Gastroesophageal sphincter (tissue), 4 donors: Measurements from ENCODE around the gene ITGA7. TPM values are rescaled to one million over a fixed set of nuclear protein-coding genes. Genes with fewer than 3 reads are reported as not detected.

Experiments
- ATAC-seq: fragments of 150-250 bp; one replicate; pipeline ENCODE4 v1.9.1; 2016; ENCODE audit warnings: mild to moderate bottlenecking, moderate library complexity
- H3K27ac ChIP-seq, 4 donors: fragments of 200-600 bp; sonication (generic) in 3 of 4; 1 replicate in 3 of 4; 2 replicates in 1 of 4; pipeline ENCODE4 v1.5.1; 2016 to 2019
- H3K27me3 ChIP-seq: fragments of 200-600 bp; sonication (generic); one replicate; pipeline ENCODE4 v1.5.1; 2019
- H3K36me3 ChIP-seq, 2 donors: fragments of 200-600 bp; sonication (generic); one replicate each; pipeline ENCODE4 v1.5.1; 2019; ENCODE audit warnings: control low read depth in 1 of 2
- H3K4me1 ChIP-seq, 3 donors: fragments of 200-600 bp; sonication (generic); 1 replicate in 2 of 3; 2 replicates in 1 of 3; pipeline ENCODE4 v1.5.1; 2016 to 2019; ENCODE audit warnings: control low read depth in 2 of 3
- H3K4me3 ChIP-seq, 2 donors: fragments of 200-600 bp; sonication (generic); one replicate each; pipeline ENCODE4 v1.5.1; 2019; ENCODE audit warnings: mild to moderate bottlenecking in 1 of 2, moderate library complexity in 1 of 2
- H3K9me3 ChIP-seq, 3 donors: fragments of 200-600 bp; sonication (generic); one replicate each; pipeline ENCODE4 v1.5.1; 2017 to 2019; ENCODE audit warnings: control low read depth in 2 of 3
- EP300 ChIP-seq: sonication (generic); formaldehyde crosslinking; IDR thresholded peaks from one replicate; pipeline ENCODE4 v1.6.1; 2017; ENCODE audit warnings: antibody characterized with exemption, mild to moderate bottlenecking
- POLR2A ChIP-seq, 2 donors: fragments of 450-650 bp; IDR thresholded peaks; one replicate each; pipeline ENCODE4 v1.6.1; 2017; ENCODE audit warnings: antibody characterized with exemption in 2 of 2, mild to moderate bottlenecking in 2 of 2, moderate library complexity in 1 of 2
- POLR2AphosphoS5 ChIP-seq: sonication (generic); formaldehyde crosslinking; IDR thresholded peaks from one replicate; pipeline ENCODE4 v1.6.1; 2017; ENCODE audit warnings: antibody characterized with exemption
- WGBS, 2 donors: methylation state at CpG; one replicate each; pipeline ENCODE4 v1.1.5; 2018; ENCODE audit warnings: low coverage in 1 of 2; 5-methylcytosine and 5-hydroxymethylcytosine counted together
- total RNA-seq, 4 donors: library from RNA; depleted of rRNA; stranded (reverse); fragments of >200 nt; gene quantifications; one replicate each; pipeline ENCODE4 v1.1.0, GENCODE V29; 2016
- TF ChIP-seq, protein P1 (sequence below), 4 experiments: fragments of 200-600 bp in 2 of 4; fragments of 450-650 bp in 2 of 4; sonication (generic) in 1 of 4; IDR thresholded peaks; one replicate each; pipeline ENCODE4 v1.5.1; 2017 to 2019; ENCODE audit warnings: antibody characterized with exemption in 4 of 4, mild to moderate bottlenecking in 2 of 4, moderate library complexity in 2 of 4

ITGA7 gene
- total RNA-seq, 4 donors from 2014 or later: 143 to 260 (median 182) TPM

DNA sequence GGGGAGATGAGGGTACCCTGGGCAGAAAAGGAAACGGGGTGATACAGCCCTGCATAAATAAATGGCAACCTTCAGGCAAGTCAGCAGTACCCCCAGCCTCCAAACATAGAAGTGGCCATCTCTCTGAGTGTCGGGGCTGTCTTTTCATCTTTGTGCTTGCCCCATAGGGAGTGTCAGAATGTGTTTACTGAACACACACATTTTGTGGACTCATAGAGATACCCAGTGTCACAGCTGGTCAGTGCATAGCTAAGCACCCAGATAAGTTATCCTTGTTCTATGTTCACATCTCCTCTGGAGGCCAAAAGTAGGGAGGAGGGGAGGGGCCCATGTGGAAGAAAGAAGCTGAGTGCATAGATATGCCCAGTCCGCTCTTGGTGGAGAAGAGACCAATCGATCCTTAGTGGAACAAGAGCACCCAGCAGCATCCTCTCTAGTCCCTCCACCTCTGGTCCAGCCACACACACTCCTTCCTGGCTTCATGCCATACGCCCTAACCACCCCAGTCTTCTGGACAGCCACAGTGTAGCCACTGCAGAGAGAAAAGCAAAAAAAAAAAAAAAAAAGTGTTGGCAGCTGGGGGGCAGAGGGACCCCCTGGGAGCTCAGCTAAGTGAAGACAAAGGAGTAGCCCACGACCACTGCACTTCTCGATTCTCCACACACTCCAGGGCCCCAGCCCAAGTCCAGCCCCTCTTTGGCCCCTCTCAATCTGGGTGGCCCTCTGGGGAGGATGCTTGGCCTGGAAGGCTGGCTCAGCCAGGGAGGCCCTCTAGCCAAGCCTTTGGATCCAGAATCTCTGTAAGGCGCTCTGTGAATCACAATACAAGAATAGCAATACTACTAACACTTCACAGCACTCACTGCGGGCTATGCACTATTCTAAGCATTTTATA lies 2.6 kb downstream of the ITGA7 start:
- ATAC-seq: no peak
- H3K4me1 ChIP-seq: peaks cover 0 to 93% (median 12%) of the 10 kb centered on the region in 3 donors
- TF ChIP-seq EP300 (no peak), POLR2AphosphoS5 (no peak), POLR2A (IDR thresholded peaks at IDR 0.05) (no peak)
- TF ChIP-seq, protein P1, sequence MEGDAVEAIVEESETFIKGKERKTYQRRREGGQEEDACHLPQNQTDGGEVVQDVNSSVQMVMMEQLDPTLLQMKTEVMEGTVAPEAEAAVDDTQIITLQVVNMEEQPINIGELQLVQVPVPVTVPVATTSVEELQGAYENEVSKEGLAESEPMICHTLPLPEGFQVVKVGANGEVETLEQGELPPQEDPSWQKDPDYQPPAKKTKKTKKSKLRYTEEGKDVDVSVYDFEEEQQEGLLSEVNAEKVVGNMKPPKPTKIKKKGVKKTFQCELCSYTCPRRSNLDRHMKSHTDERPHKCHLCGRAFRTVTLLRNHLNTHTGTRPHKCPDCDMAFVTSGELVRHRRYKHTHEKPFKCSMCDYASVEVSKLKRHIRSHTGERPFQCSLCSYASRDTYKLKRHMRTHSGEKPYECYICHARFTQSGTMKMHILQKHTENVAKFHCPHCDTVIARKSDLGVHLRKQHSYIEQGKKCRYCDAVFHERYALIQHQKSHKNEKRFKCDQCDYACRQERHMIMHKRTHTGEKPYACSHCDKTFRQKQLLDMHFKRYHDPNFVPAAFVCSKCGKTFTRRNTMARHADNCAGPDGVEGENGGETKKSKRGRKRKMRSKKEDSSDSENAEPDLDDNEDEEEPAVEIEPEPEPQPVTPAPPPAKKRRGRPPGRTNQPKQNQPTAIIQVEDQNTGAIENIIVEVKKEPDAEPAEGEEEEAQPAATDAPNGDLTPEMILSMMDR (IDR thresholded peaks at IDR 0.05): no peak
- WGBS, 2 donors: 32 to 33% methylated on average over 3 to 6 of the region's 9 CpGs
- peak overlapping the region; percentile 83 to 85 for H3K4me3 ChIP-seq
- no peaks in the 10 kb centered on the region for H3K9me3 ChIP-seq
- H3K36me3 ChIP-seq: peaks cover 0 to 20% of the 10 kb centered on the region in 2 donors
- H3K27ac ChIP-seq: peak overlapping the region; percentile 86 to 97 (median 96)
- H3K27me3 ChIP-seq: no peaks in the 10 kb centered on the region

DNA sequence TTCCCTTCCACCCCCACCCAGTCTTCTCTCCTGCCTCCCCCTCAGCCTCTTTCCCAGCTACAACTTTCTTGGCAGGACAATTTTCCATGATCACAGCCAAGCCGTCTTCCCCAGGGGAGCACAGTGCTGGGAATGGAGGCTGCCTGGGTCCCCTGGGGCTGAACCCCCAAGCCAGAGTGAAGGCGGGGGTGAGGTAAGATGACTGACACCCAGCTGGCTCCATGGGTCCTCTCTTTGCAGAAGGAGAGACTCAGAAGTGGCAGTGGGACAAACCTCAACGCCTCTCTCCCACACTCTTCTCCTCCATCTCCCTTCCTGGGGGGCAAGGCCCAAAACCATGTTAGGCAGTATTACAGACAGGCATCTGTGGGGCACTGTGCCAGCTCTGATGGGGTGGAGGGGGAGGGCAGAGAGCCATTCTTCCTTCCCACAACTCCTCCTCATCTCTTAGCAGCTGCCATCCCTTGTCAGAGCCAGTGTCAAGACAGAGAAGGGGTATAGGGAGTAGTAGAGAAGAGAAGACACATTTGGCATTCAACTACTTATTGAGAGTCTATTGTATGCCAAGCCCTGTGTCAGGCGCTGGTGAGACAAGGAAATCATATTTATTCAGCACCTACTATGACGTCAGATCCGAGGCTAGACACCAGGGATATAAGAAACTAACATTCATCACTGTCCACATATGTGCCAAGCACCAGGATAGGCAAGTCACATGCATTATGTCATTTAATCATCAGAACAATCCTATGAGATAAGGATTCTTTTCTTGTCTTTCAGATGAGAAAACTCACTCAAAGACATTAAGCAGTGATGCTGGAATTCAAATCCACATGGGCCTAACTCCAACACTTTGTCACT lies 3.6 kb downstream of the ITGA7 start:
- no peak for TF ChIP-seq EP300
- TF ChIP-seq POLR2AphosphoS5: no peak
- TF ChIP-seq, protein P1 (IDR thresholded peaks at IDR 0.05): no peak
- TF ChIP-seq POLR2A (IDR thresholded peaks at IDR 0.05): no peak
- ATAC-seq: no peak
- H3K4me3 ChIP-seq: peak overlapping the region; percentile 83 to 85
- WGBS, 2 donors: 28 to 37% methylated on average over 4 to 5 of the region's 6 CpGs
- no peaks in the 10 kb centered on the region for H3K27me3 ChIP-seq
- peak overlapping the region; percentile 86 to 97 (median 96) for H3K27ac ChIP-seq
- peaks cover 0 to 93% (median 8%) of the 10 kb centered on the region in 3 donors for H3K4me1 ChIP-seq
- no peaks in the 10 kb centered on the region for H3K9me3 ChIP-seq
- peaks cover 0 to 30% of the 10 kb centered on the region in 2 donors for H3K36me3 ChIP-seq

DNA sequence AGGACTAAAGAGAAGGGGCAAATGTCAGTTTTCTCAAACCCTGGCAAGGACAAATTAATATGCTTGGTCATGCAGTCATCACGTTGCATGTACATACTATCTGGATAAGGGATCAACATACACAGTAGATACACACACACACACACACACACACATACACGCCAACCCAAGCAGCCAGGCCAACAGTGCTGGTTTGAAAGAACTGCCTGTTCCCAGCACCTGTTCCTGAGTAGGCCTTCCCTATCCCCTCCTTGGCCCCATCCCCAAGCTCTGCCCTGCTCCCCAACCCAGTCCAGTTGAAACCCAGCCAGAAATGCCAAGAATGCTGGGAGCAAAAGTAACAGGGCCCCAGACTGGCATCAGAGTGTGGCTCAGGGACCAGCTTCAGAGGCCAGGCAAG lies 4.4 kb downstream of the ITGA7 start:
- Histone ChIP-seq H3K27ac (peak overlapping the region; percentile 86 to 97 (median 96)), H3K27me3 (no peaks in the 10 kb centered on the region), H3K4me1 (peaks cover 0 to 93% (median 2%) of the 10 kb centered on the region in 3 donors), H3K4me3 (peak overlapping the region; percentile 83 to 85), H3K9me3 (no peaks in the 10 kb centered on the region), H3K36me3 (peaks cover 0 to 38% of the 10 kb centered on the region in 2 donors)
- 60% methylated on average over 1 of the region's 2 CpGs; no CpG with 5 or more reads in 1 of the 2 donors for WGBS, 2 donors
- TF ChIP-seq, protein P1 (IDR thresholded peaks at IDR 0.05): no peak
- TF ChIP-seq EP300: no peak
- TF ChIP-seq POLR2A (IDR thresholded peaks at IDR 0.05): no peak
- peak; percentile 83 for TF ChIP-seq POLR2AphosphoS5
- ATAC-seq: peak; percentile 54

DNA sequence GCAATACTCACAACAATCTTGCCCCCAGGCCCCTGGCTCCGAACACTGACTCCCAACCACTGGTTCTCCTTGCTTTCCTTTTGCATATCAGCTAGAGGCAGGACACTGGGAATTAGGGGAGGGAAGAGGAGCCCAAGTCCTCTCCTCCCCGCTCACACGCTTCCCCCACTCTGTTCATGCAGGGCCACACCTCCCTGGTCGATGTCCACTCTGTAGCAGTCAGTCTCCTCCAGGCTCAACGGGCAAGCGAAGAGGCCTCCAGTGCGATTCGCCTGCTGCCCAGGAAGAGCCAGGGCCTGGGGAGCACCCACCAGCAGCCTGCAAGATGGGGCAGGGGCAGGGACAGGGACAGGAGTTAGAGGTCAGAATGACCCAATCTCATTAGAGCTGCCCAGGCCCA lies 4.8 kb downstream of the ITGA7 start:
- TF ChIP-seq, protein P1 (IDR thresholded peaks at IDR 0.05): no peak
- no peak for ATAC-seq

More for the DNA sequence above, 4.8 kb downstream of the ITGA7 start:
- no peaks in the 10 kb centered on the region for H3K27me3 ChIP-seq
- H3K27ac ChIP-seq: peak overlapping the region; percentile 7 to 97 (median 91)
- H3K36me3 ChIP-seq: peaks cover 0 to 42% of the 10 kb centered on the region in 2 donors
- H3K9me3 ChIP-seq: no peaks in the 10 kb centered on the region
- H3K4me3 ChIP-seq: peak overlapping the region in 1 of 2 donors; percentile 85
- 68 to 71% methylated on average over 1 to 6 of the region's 8 CpGs for WGBS, 2 donors
- peaks cover 0 to 90% (median 2%) of the 10 kb centered on the region in 3 donors for H3K4me1 ChIP-seq
